GM21717 (cell line): ENCODE measurements around the gene WDR88.
"Not testable (repeated sequence)": the region's sequence is repeated elsewhere in the genome, so short reads cannot be mapped to it uniquely, and the experiment has no call there.

ENCODE experiments used
- ATAC-seq: cut with Tn5 transposase; IDR thresholded peaks from one replicate; pipeline ENCODE4 v1.9.1; 2021; ENCODE audit warnings: mild to moderate bottlenecking, moderate library complexity; ENCODE audit not compliant: unreplicated experiment

WDR88 gene

DNA sequence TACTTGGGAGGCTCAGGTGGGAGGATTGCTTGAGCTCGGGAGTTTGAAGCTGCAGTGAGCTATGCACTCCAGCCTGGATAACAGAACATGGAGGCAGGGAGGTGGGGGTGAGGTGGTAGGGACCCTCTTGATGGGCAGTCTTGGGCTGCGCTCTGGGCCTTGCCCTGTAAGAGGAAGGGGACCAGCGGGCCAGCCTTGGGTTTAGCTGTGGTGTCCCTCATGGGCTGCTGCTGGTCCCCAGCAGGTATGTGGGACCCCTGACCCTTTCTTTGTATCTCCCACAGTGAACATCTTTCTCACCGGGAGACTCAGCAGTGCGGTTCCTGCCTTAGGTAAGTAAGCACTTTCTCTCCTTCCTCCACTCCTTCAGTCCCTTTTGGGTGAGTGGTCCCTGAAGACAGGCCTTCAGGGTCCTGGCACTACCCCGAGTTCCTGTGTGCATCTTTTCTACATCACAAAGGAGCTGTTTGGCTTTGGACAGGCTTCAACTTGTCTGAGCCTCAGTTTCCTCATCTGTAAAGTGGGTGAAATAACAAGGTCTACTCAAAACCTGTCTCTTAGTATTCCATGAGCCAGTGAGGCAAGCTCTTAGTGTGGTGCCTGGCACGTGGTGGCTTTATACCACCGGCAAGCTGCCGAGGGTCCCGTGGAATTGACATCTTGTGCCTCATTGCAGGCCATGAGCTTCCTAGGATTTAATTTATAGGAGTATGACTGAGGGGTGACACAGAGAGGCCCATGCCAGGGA, 64.7 kb downstream of the WDR88 start:
- ATAC-seq, result no peak

DNA sequence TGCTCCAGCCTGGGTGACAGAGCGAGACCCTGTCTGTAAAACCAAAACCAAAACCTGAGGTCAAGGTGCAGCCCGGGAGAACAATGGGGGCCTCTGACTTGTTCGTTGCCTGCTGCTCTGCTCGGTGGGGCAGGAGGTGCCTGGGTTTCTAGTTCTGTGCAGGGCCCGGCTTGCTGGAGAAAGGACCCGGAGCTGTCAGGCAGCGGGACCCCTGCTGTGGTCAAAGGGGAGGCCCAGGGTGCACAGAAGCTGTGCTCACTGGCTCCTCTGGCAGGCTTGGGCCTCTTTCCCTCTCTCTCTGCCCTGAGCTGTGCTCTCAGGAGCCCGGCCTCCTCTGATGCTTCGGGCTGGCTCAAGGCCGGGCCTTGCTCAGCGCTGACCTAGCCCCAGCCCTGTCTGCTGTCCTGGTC, 65.7 kb downstream of the WDR88 start:
- ATAC-seq, result no peak

DNA sequence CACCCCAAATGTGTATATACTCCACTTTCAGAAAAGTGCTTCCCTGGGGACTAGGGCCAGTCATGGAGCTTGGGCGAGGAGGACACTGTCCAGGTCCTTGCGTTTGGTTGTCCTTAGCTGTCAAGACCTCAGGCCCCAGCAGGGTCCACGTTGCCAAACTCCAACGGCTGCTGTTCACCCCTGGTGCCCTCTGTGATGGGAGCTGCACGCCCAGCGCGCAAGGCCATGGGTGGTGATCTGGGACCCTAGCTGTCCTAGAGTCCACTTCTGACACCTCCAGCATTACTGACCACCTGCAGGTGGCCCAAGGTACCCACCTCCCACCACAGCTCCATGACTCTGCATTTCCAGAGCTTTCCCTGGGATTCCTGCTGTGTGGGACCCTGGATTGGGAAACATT, 66.3 kb downstream of the WDR88 start:
- ATAC-seq, result no peak

DNA sequence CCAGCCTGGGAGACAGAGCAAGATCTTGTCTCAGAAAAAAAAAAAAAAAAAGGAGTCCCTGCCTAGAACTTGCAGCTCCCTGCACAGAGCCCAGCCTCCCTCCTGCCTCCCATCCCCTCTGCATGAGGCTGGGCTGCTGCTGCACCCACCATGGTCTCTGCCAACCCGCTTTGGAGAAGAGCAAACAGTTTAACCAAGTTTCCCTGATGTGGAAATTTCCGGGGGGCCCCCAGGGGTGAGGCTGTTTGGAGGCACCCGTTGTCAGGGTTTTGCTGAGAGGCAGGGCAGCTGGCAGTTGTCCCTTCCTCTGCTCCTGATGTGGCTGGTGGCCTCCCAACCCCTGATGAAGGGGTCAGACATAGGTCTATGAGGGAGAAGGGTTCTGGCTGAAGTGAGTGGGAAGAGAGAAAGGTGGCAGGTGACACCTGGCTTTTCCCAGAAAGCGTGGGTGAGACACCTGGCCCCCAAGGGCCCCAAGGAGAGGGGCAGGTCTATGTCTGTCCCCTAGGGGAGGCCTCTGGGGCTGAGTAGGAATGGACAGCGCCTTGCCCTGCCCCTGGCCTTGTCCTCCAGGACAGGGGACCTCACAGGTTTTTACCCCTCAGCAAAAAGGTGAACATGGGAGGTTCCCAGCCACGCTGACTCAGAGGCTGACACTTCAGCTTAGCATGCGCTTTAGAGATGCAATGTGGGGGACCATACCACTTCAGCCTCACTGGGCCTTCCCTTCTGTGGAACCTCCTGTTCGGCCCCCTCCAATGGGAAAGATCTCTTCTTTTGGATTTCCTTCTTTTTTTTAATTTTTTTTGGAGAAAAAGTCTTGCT, 67.7 kb downstream of the WDR88 start:
- ATAC-seq, result no peak

DNA sequence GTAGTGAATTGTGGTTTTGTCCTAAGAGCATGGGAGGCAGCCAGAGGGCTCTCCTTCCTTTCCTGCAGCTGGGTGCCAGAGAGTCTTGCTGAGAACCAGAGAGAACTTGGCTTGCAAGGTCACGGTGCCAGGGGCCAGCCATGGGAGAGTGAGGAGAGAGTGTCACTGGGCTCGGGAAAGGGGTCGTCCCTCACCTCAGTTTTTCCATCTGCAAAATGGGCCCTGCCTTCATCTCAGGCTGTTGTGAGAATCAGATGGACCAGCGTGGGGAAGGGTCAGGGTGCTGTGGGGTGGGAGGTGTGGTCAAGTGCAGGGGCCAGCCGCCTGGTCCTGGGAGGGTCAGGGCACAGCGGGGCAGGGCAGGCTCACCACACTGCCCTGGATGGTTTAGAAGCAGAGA, 69.6 kb downstream of the WDR88 start:
- ATAC-seq, result no peak

DNA sequence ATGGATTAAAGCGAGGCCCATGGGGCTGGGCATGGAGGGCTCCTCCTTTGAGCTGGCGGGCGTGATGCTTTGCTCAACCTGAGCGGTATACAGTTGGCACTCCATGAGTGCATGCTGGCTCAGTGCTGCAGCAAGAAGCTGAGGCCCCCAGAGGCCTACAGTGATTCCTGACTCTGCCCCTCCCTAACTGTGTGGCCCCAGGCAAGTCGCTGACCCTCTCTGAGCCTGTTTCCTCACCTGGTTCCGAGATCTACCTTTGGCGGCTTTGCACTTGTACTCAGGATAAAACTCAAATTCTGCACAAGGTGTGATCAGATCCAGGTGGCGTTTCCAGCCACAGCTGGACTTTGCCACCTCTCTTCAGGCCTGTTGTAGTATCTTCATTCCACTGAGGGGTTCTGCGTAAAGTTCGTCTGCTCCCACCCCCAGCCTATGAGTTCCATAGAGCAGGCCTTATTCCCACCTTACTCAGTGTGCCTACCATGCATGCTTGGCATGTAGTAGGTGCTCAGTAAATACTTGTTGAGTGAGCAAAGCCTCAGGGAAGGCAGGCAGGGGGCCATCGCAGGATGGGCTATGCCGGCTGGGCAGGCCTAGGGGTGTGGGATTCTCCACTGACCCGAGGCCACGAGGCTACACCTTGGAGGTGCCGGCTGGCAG, 70.1 kb downstream of the WDR88 start:
- no peak for ATAC-seq

DNA sequence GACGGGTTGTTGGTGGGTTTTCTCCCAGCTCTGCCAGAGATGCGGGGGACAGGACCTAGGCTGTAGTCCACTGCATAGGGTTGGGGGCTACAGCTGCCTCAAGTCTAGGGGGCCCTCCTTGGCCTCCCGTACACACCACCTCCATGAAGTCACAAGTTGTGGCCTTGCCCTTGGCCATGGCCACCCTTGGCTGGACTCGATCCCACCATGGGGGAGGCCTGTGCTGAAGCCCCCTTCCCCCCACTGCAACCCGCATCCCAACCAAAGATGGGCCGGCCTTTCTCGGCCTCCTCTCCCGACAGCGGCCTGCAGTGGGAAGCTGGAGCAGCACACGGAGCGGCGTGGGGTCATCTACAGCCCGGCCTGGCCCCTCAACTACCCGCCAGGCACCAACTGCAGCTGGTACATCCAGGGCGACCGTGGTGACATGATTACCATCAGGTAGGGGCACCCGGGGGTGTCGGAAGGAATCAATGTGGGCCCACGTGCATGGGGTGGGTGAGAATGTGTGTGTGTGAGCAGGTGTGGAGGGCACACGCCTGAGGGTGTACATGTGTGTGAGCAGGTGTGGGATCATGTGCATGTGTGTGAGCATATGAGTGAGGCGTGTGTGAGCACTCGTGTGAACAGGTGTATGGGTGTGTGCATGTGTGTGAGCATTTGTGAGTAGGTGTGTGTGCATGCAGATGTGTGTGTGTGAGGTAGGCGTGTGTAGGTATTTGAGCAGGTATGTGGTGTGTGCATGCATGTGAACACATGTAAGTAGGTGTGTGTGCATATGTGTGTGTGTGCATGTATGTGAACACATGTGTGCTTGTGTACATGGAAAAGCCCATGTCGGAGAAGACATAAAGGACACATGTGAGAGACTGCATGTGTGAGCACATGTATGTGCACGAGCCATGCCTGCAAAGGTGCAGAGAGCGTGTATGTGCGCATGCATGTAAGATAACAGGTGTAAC, 70.9 kb downstream of the WDR88 start:
- ATAC-seq, result no peak

DNA sequence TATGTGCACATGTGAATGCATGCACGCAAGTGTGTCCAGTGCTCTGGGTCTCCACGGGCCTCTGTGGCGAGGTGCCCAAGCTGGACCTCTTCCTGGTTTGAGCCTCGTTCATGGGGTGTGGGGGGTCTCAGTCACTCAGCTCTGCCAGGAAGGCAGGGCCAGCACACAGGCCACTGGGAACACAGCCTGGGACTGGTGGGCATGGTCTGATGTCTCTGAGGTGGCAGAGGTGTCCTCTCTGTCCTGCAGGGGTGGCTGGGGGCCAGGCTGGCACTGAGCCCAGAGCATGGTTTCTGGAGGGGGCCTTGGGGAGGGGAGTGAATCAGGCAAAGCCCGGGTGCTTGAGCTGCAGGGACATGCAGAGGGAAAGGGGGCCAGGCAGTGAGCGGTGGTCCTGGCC, 71.6 kb downstream of the WDR88 start:
- no peak for ATAC-seq

DNA sequence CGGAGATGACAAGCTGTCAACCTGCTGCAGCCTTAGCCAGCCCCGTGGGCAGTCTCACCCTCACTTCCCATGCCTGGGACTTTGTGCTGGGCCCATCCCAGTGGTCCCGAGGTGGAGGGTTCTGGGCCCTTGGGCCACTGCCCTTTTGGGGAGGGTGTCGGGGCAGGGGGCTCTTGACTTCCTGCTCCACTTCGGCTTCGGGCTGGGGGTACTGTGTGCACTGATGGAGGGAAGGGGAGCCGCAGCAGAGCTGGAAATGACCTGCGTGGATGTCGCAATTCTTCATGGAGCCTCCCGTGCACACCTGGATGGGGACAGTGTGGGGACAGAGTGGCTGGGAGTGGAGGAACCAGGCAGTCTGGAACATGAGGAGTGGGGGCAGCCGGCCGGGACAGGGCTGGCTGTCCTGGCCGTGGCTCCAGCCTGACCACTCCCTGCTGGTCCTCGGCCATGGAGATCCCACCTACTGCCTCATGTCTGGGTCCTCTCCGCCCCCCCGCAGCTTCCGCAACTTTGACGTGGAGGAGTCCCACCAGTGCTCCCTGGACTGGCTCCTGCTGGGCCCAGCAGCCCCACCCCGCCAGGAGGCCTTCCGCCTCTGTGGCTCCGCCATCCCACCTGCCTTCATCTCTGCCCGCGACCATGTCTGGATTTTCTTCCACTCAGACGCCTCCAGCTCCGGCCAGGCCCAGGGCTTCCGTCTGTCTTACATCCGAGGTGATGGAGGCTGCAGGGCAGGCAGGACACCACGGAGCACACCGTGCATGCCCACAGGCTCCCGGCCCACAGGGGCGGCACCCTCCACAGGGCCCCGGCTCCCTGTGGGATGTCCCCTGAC, 72.4 kb downstream of the WDR88 start:
- ATAC-seq, result no peak

DNA sequence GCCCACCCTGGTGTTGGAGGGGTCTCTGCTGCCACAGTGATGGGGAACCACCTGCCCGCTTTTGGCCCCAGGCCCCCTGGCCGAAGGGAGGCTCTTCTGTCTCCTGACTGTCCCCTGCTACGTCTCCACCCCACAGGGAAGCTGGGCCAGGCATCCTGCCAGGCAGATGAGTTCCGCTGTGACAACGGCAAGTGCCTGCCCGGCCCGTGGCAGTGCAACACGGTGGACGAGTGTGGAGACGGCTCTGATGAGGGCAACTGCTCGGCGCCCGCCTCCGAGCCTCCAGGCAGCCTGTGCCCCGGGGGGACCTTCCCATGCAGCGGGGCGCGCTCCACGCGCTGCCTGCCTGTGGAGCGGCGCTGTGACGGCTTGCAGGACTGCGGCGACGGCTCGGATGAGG, 73.2 kb downstream of the WDR88 start:
- ATAC-seq, result no peak

DNA sequence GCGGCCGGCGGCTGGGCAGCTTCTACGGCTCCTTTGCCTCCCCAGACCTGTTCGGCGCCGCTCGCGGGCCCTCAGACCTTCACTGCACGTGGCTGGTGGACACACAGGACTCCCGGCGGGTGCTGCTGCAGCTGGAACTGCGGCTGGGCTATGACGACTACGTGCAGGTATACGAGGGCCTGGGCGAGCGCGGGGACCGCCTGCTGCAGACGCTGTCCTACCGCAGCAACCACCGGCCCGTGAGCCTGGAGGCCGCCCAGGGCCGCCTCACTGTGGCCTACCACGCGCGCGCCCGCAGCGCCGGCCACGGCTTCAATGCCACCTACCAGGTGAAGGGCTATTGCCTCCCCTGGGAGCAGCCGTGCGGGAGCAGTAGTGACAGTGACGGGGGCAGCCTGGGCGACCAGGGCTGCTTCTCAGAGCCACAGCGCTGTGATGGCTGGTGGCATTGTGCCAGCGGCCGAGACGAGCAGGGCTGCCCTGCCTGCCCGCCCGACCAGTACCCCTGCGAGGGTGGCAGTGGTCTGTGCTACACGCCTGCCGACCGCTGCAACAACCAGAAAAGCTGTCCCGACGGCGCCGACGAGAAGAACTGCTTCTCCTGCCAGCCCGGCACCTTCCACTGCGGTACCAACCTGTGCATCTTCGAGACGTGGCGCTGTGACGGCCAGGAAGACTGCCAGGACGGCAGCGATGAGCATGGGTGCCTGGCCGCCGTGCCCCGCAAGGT, 73.8 kb downstream of the WDR88 start:
- ATAC-seq, result no peak

DNA sequence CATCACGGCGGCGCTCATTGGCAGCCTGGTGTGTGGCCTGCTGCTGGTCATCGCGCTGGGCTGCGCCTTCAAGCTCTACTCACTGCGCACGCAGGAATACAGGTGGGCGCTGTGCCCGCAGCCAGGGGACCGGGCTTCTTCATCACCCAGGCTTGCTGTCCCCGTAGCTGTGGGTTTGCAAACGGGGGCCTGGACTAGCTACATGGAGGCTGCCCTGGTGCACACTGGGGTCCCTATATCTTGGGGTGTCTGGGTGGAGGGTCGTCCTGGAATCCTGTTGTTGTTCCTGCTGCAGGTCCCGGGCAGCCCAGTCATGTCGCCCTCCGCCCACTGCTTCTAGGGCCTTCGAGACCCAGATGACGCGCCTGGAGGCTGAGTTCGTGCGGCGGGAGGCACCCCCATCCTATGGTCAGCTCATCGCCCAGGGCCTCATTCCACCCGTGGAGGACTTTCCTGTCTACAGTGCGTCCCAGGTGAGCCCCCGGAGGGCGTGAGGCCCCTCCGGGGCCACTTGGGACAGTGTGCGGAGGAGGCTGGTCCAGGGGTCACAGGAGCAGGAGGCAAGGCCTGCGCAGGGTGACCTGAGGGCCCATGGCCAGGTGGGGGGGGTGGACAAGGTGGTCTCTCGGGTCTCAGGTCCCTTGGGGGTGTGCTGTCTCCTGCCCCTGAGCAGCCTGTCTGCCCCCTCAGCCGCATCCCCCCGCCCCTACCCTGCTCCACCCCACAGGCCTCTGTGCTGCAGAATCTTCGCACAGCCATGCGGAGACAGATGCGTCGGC, 74.5 kb downstream of the WDR88 start:
- no peak for ATAC-seq

DNA sequence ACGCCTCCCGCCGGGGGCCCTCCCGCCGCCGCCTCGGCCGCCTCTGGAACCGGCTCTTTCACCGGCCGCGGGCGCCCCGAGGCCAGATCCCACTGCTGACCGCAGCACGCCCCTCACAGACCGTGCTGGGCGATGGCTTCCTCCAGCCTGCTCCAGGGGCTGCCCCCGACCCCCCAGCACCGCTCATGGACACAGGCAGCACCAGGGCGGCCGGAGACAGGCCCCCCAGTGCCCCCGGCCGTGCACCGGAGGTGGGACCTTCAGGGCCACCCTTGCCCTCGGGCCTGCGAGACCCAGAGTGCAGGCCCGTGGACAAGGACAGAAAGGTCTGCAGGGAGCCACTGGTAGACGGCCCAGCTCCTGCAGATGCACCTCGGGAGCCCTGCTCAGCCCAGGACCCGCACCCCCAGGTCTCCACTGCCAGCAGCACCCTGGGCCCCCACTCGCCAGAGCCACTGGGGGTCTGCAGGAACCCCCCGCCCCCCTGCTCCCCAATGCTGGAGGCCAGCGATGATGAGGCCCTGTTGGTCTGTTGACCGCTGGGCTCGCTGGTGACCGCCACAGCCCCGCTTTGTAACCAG, 75.2 kb downstream of the WDR88 start:
- no peak for ATAC-seq

DNA sequence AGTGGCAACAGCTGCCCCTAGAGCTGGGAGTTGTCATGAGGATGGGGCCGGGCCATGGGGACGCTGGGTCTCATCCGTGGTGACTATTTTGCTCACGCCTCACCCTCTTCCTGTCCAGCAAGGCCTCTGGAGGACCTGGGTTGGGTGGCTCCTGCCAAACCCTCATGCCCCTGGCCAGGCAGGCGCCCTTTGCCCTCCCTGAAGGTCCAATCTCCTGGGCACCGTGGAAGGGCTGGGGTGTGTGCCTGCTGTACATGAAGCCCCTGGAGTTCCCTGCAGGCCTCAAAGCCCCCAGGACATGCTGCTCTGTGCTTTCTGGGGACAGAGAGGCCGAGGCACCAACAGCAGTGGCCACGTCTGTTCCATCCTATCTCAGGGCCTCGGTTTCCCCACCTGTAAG, 76.0 kb downstream of the WDR88 start:
- ATAC-seq, result no peak

DNA sequence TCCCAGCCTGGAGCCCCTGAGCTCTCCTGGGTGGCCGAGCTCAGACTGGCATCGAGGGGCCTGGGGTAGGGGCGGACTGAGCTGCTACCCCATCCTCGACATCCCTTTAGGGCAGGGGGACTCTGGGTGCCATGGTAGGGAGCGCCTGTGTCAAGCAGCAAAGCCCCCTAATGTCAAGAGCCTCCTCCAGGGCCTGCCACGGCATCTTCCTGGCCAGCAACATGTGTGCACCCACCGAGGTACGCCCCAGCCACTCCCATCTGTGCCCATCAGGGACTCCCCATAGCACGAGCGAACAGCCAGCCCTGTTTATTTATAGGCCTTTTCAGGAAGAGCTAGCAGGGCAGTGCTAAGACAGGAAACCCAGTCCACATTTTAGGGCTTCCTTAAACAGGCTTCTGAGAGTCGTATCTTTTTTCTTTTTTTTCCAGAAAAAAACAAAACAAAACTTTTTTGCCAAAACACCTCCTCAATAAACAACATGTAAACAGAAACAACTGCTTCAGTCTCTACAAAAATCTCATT, 76.5 kb downstream of the WDR88 start:
- no peak for ATAC-seq

DNA sequence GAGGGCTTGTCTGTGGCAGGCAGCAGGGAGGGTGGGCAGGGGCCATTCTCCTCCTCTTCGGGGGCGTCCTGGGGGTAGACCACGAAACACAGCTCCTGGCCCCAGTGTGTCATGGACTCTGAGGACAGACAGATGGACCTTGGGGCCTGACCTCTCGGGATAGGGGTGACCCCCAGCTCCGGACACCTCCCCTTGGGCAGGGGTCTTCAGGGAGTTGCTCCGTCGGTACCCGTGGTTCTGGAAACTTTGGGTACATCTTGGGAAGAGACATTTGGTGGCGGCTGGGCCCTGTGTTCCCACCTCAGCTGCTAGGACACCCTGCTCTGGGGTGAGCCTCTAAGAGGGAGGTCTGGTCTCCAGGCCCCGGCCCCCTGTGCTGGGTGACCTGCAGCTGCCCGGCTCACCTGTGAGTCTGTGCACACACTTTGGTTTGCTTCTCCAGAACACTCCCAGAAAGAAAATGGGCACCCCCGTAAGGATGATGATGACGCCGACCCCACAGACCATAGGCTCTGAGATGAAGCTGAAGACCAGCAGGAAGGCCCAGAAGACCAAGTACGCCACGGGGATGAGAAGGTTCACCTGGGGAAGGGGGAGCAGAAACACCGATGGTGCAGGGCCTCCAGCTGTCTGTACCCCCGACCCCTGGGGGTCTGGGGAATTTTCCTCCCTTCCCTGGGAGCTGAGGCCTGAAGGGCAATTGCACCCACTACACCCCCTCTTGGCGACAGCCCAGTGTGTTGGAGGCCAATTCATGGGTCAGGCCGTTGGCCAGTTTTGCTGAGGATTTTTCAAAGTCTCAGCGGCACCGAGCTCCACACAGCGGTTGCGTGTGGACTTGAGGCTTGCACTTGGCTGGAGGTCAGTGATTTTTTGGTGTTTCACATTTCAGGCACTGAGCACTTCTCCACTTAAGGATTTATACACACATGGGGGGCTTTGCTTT, 77.3 kb downstream of the WDR88 start:
- ATAC-seq, result no peak

DNA sequence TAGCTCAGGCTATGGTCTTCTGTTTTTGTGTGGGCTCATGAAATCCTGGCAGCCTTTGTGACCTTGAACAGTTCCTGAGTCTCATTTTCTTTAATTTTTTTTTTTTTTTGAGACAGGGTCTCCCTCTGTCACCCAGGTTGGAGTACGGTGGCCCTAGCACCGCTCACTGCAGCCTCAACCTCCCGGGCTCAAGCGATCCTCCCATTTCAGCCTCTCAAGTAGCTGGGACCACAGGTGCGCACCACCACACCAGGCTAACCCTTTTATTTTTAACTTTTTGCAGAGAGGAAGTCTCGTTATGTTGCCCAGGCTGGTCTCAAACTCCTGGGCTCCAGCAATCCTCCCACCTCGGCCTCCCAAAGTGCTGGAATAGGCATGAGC, 77.9 kb downstream of the WDR88 start:
- ATAC-seq, result not testable (repeated sequence)
